ENCODE measurements around the gene EIF5B.

DNA sequence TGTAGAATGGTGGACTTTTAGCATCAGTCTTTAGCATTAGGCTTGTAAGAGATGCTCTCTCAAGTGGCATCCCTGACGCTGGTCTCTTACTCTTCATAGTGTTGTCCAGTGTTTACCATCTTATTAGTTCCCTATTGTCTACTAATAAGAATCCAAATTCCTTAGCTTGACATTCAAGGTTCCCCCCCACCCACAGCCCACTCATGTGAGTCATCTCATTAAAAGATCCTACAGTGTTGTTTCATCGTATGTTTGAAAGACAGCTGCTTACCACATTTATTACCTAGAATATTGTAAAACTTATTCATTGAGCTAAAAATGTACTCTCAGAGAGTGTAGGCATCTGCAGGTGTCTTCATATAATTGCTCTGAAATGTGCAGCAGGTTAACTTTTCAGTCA is 28.5 kb downstream of the EIF5B start:
- no peak for TF ChIP-seq CTCF (IDR thresholded peaks at IDR 0.05; ENCODE audit: control extremely low read depth in 1 of 3, insufficient read depth in 1 of 3, low read depth in 1 of 3, low read length in 3 of 3)
- no peak for TF ChIP-seq CHD2 (IDR thresholded peaks at IDR 0.05; ENCODE audit: low read length)
- TF ChIP-seq GTF2F1 (IDR thresholded peaks at IDR 0.05; ENCODE audit: borderline replicate concordance, low read depth, low read length) = no peak
- TF ChIP-seq, protein P1, sequence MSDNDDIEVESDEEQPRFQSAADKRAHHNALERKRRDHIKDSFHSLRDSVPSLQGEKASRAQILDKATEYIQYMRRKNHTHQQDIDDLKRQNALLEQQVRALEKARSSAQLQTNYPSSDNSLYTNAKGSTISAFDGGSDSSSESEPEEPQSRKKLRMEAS (IDR thresholded peaks at IDR 0.05) = no peak
- TF ChIP-seq SIN3A (conservative IDR thresholded peaks at IDR 0.05 in 1 of 2, IDR thresholded peaks at IDR 0.05 in 1 of 2; ENCODE audit: low read depth in 1 of 2, low read length in 2 of 2) = no peak

Data from H1 (cell line).